GM20000 (cell line): ENCODE measurements around the gene PRDM16.

ENCODE experiments used
- DNase-seq: peaks from one replicate; pipeline ENCODE4 v3.0.0; 2012; ENCODE audit warnings: low spot score
- CTCF ChIP-seq: IDR thresholded peaks from 2 replicates; pipeline ENCODE4 v1.5.1; 2012; ENCODE audit warnings: mild to moderate bottlenecking, control low read depth; ENCODE audit errors: extremely low read depth, missing control alignments

PRDM16 gene

DNA sequence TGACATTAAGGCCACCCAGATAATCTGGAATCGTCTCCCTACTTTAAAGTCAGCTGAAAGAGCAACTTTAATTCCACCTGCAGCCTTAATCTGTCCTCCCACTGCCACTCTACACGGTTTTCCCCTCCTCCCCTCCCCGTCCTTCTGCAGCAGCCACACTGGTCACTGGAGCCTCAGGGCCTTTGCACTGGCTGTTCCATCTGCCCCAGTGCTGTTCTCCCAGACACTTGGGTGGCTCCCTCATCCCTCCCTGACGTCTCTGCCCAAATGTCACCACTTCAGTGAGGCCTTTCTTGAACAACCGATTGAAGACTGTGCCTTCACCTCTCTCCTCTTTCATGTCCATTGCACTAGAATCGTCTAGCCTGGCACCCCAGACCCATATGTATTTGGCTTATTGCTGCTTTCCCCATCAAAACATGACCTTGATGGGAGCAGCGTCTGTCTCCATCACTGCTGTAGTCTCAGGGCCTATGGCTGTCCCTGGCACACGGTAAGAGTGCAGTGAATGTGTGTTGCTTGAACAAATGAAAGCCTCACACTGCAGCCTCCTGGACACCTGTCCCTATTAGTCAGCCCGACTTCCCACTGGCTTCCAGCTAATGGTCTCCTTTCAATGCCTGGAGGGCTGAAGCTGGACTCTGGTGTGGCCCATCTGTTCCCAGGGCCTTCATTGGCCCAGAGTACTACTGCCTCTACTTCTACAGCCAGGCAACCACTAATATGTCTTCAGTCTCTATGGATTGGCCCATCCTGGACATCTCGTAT lies 10.6 kb upstream of the PRDM16 start:
- TF ChIP-seq CTCF: no peak
- DNase-seq: no peak

DNA sequence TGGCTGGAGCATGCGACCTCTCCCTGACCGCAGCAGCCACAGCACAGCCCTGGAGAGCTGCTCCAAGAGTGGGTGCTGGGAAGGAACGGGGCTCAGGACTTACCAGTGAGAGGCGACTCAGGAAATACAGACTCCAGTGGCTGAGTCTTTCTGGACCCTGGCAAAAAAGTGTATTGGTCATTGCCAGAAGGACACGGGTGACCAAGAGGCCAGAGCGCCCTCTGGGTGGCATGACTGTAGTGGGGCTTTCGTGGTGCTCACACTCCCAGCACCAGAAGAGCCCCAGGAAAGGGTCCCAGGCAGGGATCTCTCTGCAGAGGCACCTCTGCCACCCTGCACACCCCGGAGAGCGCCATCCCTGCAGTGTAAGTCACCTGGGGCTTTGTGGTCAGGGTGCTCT lies 8.9 kb upstream of the PRDM16 start:
- no peak for TF ChIP-seq CTCF
- no peak for DNase-seq

DNA sequence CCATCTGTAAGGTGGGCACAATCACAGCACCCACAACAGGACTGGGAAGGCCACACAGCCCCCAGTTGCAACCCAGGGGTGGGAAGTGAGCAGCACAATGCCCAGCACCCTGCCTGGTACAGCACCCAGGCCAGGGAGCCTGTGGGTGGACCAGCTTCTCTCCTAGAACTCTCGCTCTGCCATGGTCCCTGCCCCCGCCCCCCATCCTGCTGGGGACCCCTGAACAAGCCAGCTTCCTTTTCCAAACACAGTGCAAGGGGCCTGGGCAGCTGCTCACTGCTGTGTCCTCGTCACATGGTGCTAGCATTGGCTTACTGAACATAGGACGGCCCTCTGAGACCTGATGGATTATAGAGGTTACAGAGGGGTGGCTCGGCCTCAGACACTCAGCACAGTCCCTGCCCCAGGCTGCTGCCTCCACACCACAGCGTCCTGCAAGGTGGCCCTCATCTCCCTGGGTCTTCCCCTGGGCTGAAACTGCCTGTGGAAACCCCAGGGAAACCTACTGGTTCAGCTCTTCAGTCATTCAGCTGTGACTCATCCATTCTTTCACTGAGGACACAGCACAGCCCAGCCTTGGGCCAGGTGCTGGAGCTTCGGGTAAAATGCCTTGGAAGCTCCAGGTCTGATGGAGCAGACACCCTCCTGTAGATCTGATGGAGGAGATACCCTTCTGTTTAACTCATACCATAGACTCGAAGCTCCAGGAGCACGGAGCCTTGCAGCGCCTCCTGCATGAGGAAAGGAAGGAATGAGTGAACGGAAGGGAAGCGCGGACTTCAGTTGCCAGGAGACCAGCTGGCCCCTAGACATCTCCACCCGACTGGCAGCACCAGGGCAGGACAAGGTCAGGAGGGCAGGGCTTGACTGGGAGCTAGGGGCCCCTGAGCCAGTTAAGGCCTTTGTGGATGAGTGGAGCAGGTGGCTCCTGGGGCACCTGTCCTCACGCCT lies 8.1 kb upstream of the PRDM16 start:
- no peak for TF ChIP-seq CTCF
- no peak for DNase-seq

DNA sequence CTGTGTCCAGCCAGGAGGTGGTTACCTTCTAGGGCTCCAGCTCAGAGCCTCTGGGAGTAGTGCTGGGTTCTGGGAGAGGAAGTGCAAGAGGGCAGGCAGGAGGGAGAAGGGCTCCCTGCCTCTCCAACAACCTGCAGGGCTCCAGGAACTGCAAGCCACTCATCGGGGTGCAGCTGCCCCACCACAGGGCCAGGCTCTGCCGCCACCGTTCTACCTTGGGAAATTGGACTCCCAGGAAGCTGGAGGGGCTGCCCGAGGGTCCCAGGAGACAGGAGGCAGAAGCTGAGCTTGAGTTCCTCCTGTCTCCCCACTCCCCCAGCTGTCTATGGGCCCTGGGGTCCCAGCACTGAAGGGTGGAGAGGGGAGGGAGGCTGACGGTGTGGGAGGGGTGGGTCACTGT lies 7.4 kb upstream of the PRDM16 start:
- no peak for TF ChIP-seq CTCF
- no peak for DNase-seq

DNA sequence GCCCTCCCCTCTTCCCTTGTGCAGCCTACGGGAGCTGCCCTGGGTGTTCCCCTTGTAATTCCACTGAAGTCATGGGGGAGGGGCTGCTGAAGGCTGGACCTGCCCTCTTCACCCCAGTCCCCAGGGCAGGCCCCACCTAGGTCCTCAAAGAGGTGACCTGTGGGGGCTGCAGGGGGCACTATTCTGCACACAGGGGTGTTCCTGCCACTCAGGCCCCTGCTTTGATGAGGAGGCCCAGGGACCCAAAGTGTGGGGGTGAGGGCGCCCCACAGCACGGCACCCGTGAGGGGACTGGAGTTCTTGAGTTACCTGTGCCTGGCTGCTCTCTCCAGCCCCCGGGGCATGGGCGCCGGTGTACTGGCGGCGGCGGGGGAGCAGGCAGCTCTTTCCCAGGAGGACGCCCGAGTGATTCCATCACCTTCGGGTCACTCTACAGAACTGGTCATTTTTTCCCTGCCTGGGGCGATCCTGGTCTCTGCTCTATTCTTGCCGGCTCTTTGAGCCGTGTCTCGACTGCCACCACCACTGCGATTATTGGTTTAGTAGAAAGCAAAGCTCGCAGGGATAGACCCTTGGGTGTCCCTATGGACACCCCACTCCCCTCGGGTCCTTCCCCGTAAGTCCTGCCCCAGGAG lies 6.9 kb upstream of the PRDM16 start:
- no peak for TF ChIP-seq CTCF
- DNase-seq: no peak

DNA sequence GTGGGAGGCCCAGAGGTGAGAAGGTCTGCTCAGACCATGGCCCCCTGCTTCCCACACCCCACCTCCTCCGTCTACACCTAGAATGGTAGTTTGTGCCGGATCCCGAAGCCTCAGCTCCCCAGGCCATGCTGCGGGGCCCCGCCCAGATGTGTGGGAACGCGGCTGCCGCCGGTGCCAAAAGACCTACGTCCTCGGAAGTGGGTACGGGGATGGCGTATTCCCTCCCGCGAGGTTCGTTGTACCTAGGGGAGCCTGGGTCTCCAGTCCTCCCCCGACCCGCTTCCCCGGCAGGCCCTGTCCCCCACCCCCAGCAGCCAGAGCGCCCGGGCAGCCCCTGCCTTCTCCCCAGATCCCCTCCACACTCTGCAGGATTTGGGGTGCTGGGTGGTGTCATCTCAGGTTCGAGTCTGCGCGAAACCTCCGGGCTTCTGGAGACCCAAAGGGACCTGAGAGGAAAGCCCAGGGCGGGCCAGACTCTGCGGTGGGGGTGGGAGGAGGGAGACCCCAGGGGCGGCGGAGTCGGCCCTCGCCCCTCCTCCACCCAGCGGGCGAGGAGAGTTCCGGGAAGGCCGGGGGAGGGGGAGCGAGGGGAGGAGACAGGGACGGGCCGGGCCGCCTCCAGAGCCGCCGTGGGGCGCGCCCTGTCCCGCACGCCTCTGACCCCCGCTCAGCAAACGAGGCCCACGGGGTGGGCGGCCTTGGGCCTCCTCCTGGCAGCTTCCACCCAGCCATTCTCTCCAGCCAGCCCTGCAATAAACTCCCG lies 6.2 kb upstream of the PRDM16 start:
- no peak for DNase-seq
- TF ChIP-seq CTCF: no peak
